GM12875 (cell line): ENCODE results near the gene TEX54.

Experiments
- H3K4me3 ChIP-seq: one replicate; pipeline ENCODE4 v1.5.1; 2011; ENCODE audit warnings: low read depth, low read length, control low read depth
- TF ChIP-seq, protein P1 (sequence below): IDR thresholded peaks from 2 replicates; pipeline ENCODE4 v1.5.1; 2011; ENCODE audit warnings: low read depth, mild to moderate bottlenecking, control low read depth, inconsistent platforms, low read length, moderate library complexity, borderline replicate concordance; ENCODE audit not compliant: insufficient read depth

TEX54 gene

GRCh38 chr11:62801071-62801470, 31.6 kb downstream of the TEX54 start:
- H3K4me3 ChIP-seq, result no peak overlapping the region
- TF ChIP-seq, protein P1, sequence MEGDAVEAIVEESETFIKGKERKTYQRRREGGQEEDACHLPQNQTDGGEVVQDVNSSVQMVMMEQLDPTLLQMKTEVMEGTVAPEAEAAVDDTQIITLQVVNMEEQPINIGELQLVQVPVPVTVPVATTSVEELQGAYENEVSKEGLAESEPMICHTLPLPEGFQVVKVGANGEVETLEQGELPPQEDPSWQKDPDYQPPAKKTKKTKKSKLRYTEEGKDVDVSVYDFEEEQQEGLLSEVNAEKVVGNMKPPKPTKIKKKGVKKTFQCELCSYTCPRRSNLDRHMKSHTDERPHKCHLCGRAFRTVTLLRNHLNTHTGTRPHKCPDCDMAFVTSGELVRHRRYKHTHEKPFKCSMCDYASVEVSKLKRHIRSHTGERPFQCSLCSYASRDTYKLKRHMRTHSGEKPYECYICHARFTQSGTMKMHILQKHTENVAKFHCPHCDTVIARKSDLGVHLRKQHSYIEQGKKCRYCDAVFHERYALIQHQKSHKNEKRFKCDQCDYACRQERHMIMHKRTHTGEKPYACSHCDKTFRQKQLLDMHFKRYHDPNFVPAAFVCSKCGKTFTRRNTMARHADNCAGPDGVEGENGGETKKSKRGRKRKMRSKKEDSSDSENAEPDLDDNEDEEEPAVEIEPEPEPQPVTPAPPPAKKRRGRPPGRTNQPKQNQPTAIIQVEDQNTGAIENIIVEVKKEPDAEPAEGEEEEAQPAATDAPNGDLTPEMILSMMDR, result no peak

DNA sequence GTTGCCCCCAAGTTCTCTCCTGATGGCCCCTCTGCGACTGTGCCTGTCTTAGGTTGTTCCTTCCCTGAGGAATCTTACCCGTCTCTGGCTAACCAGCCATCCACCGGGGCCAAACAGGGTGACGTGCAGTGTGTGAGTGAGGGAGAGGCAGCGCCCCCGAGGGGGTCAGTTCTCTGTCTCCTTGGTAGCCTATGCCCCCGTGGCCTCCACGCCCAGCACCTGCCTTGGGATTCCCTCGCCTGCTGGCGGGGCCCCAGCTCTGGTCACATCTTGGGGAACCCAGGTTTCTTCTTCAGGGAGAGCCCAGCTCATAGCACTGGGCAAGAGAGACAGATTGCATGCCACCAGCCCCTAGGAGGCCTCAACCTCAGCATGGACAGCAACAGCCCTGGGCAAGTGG, 33.2 kb downstream of the TEX54 start:
- TF ChIP-seq, protein P1, result no peak
- no peak overlapping the region for H3K4me3 ChIP-seq

DNA sequence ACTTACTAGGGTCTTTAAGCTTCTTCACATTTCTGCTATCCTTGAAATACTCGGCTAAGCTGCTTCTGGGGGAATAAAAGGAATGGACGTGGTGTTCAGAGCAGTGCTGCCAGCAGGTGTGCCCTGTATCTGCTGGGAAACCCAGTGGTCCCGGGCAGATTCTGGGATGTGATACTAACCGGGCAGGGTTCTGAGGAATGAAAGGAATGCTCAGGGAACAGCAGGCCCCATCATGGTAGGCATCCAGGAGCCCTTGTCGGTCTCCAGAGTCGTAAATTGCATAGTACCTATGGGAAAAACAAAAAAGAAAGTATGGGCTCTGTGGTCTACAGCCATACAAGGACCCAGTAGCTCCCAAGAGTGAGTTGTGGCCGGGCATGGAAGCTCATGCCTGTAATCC, 36.4 kb downstream of the TEX54 start:
- TF ChIP-seq, protein P1, result no peak
- no peak overlapping the region for H3K4me3 ChIP-seq

- TF ChIP-seq, protein P1, result no peak
- no peak overlapping the region for H3K4me3 ChIP-seq
Observed at GRCh38 chr11:62794201-62794775, 38.4 kb downstream of the TEX54 start.

DNA sequence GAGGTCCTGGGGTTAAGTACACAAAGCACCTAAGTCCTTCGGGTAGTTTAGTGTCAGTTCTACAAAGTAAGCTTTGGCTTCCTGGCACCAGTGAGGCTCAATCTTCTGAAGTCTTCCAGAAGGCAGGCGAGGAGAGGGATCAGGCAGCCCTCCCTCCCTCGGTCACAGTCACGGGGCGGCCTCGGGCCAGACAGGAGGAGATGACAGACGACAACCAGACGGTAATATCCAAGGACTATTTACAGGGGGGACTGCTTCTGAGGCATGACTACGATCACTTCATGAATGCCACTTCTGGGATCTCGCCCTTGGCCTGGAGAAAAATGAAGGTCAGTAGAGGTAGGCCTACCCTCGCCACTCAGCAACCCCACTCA, 40.5 kb downstream of the TEX54 start:
- no peak overlapping the region for H3K4me3 ChIP-seq
- TF ChIP-seq, protein P1, result no peak

- TF ChIP-seq, protein P1, result no peak
- H3K4me3 ChIP-seq, result peak within 1 kb of the TSS; percentile 92
Observed at GRCh38 chr11:62791501-62792201, 41.0 kb downstream of the TEX54 start, which contains the start of gene TMEM223. TSS of gene TMEM223 (minus strand) at chr11:62792006. CDS start at chr11:62791994, 12 bp downstream.

GRCh38 chr11:62789576-62789975, 43.1 kb downstream of the TEX54 start:
- TF ChIP-seq, protein P1, result no peak
- no peak overlapping the region for H3K4me3 ChIP-seq
